ENCODE measurements around the gene CLCN7. TPM values are rescaled to one million over a fixed set of nuclear protein-coding genes. Genes with fewer than 3 reads are reported as not detected.

The CLCN7 gene
- polyA plus RNA-seq, 1 donor, result 33.0 TPM

GRCh38 chr16:1503110-1503955 is 28.5 kb upstream of the CLCN7 start:
- no peak for DNase-seq (ENCODE audit: low read depth)

DNA sequence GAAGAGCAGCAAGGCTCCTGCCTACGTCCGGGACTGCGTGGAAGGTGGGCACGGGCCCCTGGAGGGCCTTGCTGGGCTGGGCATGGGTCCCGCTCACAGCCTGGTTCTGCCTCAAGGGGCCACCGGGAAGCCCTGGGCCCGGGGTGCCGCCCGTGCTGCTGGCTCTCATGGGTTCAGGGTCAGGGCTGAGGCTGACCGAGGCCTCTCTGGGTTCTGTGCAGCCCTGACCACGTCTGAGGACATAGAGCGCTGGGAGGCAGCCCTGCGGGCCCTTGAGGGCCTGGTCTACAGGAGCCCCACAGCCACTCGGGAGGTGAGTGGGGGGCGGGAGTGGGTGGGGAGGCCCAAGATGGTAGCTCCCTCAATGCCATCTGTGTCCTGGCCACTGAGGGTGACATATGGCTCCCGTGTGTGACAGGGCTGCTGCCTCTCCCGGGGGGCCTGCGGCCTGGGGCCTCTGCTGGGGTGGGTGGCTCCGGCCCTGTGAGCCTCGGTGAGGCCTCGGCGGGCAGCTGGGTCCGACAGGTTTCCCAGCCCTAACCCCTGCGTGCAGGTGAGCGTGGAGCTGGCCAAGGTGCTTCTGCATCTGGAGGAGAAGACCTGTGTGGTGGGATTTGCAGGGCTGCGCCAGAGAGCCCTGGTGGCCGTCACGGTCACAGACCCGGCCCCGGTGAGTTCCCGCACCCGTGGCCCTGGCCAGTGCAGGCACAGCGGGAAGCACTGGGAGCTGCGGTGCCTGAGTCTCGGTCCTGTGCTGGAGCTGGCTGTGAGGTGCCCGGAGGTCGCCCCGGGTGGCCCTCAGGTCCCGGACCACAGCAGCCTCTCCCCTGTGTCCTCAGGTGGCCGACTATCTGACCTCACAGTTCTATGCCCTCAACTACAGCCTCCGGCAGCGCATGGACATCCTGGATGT is 27.5 kb upstream of the CLCN7 start:
- DNase-seq (ENCODE audit: low read depth), result no peak

DNA sequence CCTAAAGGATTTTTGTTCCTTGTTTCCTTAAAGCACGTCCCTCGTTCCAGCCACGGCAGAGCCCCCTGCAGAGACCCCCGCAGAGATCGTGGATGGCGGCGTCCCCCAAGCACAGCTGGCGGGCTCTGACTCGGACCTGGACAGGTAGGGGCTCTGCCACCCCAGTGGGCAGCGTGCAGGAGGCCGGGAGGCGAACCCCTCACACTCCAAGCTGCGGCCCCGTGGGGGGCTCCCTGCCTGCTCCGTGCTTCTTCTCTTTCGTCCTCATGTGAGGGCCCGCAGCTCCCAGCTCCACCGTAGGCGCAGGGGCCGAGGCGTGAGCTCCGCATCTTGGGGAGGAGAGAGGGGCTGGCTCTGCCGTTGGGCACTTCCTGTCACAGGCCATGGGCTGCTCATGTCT is 26.8 kb upstream of the CLCN7 start:
- DNase-seq (ENCODE audit: low read depth), result no peak

DNA sequence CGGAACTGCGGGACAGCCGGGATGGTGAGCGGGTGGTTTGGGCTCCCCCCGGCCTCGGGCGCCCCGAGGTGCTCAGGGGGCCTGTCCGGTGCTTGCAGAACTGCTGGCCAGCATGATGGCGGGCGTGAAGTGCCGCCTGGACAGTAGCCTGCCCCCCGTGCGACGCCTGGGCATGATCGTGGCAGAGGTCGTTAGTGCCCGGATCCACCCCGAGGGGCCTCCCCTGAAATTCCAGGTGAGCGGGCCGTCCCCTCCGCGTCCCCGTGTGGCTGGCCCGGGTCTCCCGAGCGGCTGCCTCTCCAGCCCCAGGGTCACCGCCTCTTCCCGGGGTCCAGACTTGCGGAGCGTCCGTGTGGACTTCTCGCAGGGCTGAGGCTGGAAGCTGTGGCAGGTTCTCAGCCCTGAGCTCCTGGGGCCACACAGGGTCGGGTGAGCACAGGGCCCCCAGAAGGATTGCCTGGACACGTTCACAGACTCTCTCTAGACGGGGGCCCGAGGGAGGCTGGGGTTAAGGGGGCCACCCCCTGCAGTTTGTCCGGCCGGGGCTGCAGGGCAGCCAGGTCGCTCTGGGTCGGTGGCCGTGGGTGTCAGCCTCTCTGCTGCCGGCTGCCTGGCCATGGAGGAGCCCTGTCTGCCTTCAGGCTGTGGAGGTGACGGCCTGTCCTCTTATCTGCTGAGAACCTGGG is 25.8 kb upstream of the CLCN7 start:
- DNase-seq (ENCODE audit: low read depth), result no peak

- no peak for DNase-seq (ENCODE audit: low read depth)
Measured at GRCh38 chr16:1499756-1500464, 25.1 kb upstream of the CLCN7 start.

DNA sequence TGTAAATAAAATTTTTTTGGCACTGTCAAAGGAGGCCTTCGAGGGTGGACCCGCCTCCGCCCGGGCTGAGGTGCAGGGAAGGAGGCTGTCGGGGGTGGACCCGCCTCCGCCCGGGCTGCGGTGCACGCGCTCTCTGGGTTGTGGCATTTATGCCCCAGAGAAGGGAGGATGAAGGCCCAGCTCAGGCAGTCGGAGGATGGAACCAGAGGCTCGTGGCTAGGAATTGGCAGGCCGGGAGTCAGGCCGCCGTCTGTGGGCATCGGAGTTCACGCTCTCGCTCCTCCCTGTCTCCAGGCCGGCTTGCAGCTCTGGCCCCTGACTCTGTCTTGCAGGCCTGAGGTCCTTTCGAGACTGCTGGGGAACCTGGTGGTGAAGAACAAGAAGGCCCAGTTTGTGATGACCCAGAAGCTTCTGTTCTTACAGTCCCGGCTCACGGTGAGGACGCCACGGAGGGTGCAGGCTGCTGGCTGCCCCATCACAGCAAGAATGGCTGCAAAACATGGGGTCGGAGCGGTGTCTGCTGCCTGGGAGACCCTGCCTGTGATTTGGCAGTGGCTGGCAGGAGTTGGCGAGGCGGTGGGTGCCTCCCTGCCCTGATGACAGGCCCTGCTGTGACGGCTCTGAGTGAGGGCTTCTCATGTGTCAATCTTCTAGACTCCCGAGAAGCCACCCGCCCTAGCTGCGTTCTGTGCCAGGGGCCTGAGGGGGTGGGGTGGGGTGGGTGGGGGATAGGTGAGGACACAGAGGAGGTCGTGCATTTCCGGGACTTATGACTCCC is 24.3 kb upstream of the CLCN7 start:
- no peak for DNase-seq (ENCODE audit: low read depth)

DNA sequence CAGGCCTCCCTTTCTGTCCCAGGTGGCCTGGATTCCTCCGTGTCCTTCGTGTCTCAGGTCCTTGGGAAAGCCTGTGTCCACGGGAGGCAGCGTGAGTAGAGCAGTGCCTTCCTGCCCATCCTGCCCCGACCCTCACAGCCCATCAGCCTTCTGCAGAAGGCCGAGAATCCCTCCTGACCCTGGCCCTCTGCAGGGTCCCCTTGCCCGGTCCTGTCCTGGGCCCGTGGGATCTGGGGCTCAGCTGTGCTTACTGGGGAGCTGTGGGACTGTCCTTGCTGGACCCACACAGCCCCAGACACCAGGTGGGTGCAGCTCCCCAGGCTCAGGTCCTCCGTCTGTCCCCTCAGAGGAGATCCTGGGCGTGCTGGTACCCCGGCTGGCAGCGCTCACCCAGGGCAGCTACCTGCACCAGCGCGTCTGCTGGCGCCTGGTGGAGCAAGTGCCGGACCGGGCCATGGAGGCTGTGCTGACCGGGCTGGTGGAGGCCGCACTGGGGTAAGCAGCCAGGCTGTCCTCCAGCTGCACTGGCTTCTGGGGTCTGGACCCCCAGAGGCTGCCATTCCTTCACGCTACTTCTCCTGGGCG is 22.3 kb upstream of the CLCN7 start:
- no peak for DNase-seq (ENCODE audit: low read depth)

- DNase-seq (ENCODE audit: low read depth), result no peak
Measured at GRCh38 chr16:1496464-1496863, 21.6 kb upstream of the CLCN7 start.

- DNase-seq (ENCODE audit: low read depth), result no peak
Measured at GRCh38 chr16:1495889-1496262, 21.0 kb upstream of the CLCN7 start.

- no peak for DNase-seq (ENCODE audit: low read depth)
Measured at GRCh38 chr16:1495211-1495888, 20.5 kb upstream of the CLCN7 start.

GRCh38 chr16:1494711-1495110 is 19.9 kb upstream of the CLCN7 start:
- DNase-seq (ENCODE audit: low read depth), result no peak

DNA sequence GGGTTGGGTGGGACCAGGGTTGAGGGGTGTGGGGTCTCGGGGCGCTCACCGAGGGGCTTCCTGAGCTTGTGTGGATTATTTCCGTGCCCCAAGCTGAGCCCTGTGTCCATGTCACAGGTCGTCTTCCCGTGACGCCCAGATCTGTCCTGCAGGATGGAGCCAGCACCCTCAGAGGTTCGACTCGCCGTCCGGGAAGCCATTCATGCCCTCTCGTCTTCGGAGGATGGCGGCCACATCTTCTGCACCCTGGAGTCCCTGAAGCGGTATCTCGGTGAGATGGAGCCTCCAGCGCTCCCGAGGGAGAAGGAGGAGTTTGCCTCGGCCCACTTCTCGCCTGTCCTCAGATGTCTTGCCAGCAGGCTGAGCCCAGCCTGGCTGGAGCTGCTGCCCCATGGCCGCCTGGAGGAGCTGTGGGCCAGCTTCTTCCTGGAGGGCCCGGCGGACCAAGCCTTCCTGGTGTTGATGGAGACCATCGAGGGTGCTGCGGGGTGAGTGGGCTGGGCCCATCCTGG is 19.4 kb upstream of the CLCN7 start:
- DNase-seq (ENCODE audit: low read depth), result no peak

- no peak for DNase-seq (ENCODE audit: low read depth)
Measured at GRCh38 chr16:1493746-1494094, 18.9 kb upstream of the CLCN7 start.

- peak; percentile 24 for DNase-seq (ENCODE audit: low read depth)
Measured at GRCh38 chr16:1492923-1493745, 18.3 kb upstream of the CLCN7 start, which contains the start of gene TELO2. Gene TELO2 (plus strand): TSS chr16:1493360. CDS start chr16:1494282, 922 bp downstream.

DNA sequence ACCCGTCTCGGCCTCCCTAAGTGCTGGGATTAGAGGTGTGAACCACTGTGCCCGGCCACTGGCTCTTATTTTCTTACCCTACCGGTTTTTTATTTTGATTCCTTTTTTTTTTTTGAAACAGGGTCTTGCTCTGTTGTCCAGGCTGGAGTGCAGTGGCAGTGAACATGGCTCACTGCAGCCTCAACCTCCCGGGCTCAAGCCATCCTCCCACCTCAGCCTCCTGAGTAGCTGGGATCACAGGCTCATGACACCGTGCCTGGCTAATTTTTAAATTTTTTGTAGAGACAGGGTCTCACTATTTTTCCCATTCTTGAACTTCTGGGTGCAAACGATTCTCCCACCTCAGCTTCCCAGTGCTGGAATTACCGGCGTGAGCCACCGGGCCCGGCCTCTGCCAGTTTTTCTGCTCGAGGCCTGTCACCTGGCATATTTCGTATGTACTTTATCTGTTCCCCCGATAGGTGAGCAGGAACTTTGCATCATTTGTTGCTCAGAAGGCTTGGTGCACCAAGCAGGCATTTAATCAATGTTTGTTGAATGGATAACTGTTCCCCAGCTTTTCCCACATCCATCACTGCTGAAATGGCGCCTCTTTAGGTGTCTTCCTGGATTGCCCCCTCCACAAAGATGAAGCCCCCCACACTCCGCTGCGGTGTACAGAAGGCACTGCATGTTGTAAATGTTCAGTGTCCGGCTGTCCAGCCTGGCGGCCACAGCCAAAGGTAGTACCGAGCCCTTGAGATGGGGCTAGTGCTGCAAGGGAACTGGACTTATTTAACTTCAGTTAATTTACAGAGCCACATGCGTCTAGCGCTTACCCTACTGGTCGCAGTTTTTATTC is 17.5 kb upstream of the CLCN7 start:
- no peak for DNase-seq (ENCODE audit: low read depth)

- no peak for DNase-seq (ENCODE audit: low read depth)
Measured at GRCh38 chr16:1491327-1491726, 16.5 kb upstream of the CLCN7 start.

GRCh38 chr16:1489077-1489476 is 14.2 kb upstream of the CLCN7 start:
- no peak for DNase-seq (ENCODE audit: low read depth)

DNA sequence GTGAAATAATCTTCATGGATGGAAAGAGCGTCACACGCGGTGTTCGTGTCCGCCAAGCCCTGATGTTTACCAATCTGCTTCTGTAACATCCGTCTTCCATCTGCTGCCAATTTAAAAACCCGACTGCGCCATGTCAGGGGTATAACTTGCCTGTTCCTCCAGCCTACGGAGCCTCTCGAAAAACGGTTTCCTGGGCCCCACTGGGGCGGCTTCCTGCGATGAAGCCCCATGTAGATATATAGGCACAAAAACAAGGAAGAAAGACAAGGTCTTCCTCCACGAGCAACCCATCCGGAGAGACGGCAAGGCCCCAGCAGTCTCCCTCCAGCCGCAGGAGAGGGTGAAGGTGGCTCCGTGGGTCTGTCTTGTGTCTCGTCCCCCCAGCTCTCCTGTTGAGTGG is 13.8 kb upstream of the CLCN7 start, which contains the start of gene PTX4:
Gene PTX4, minus strand, starts transcription at position 326 of the 400 bp plus-strand sequence. Its CDS starts 35 bp downstream, at position 291.
- DNase-seq (ENCODE audit: low read depth), result no peak

All from forelimb muscle (tissue), 1 donor.